HG02678 (cell line): ENCODE measurements around the gene WNT2B.

Source experiments
- ATAC-seq: cut with Tn5 transposase; IDR thresholded peaks from one replicate; pipeline ENCODE4 v1.9.1; 2021; ENCODE audit warnings: mild to moderate bottlenecking, moderate library complexity; ENCODE audit not compliant: unreplicated experiment

Gene WNT2B

GRCh38 chr1:112504661-112505399 lies 3.9 kb upstream of the WNT2B start:
- ATAC-seq, result no peak

- ATAC-seq, result no peak
Observed at GRCh38 chr1:112505400-112505785, 3.4 kb upstream of the WNT2B start.

- ATAC-seq, result no peak
Observed at GRCh38 chr1:112505878-112506277, 2.9 kb upstream of the WNT2B start.

- no peak for ATAC-seq
Observed at GRCh38 chr1:112506306-112506705, 2.5 kb upstream of the WNT2B start.

- ATAC-seq, result no peak
Observed at GRCh38 chr1:112506731-112507130, 2.0 kb upstream of the WNT2B start.

GRCh38 chr1:112507336-112507735 lies 1.4 kb upstream of the WNT2B start:
- ATAC-seq, result no peak

GRCh38 chr1:112507921-112508277 lies 866 bp upstream of the WNT2B start:
- ATAC-seq, result no peak

GRCh38 chr1:112509005-112509659 lies 367 bp downstream of the WNT2B start:
- peak; percentile 24 for ATAC-seq

- no peak for ATAC-seq
Observed at GRCh38 chr1:112509660-112510178, 954 bp downstream of the WNT2B start.

- ATAC-seq, result no peak
Observed at GRCh38 chr1:112510340-112510739, 1.6 kb downstream of the WNT2B start.

GRCh38 chr1:112511897-112512296 lies 3.1 kb downstream of the WNT2B start:
- no peak for ATAC-seq

GRCh38 chr1:112513112-112513870 lies 4.5 kb downstream of the WNT2B start:
- no peak for ATAC-seq

- ATAC-seq, result no peak
Observed at GRCh38 chr1:112514901-112515300, 6.1 kb downstream of the WNT2B start.

- ATAC-seq, result no peak
Observed at GRCh38 chr1:112515311-112516009, 6.7 kb downstream of the WNT2B start.

- ATAC-seq, result no peak
Observed at GRCh38 chr1:112516141-112516540, 7.4 kb downstream of the WNT2B start.

- ATAC-seq, result no peak
Observed at GRCh38 chr1:112517231-112517630, 8.5 kb downstream of the WNT2B start.

GRCh38 chr1:112517646-112518045 lies 8.9 kb downstream of the WNT2B start:
- no peak for ATAC-seq

GRCh38 chr1:112518186-112518585 lies 9.4 kb downstream of the WNT2B start:
- ATAC-seq, result no peak

- no peak for ATAC-seq
Observed at GRCh38 chr1:112520166-112520565, 11.4 kb downstream of the WNT2B start.

- no peak for ATAC-seq
Observed at GRCh38 chr1:112522621-112523020, 13.9 kb downstream of the WNT2B start.

GRCh38 chr1:112524251-112524650 lies 15.5 kb downstream of the WNT2B start:
- no peak for ATAC-seq
